DLD1 (cell line): ENCODE data around the gene HIPK2.

Source experiments
- in situ Hi-C: cut with HindIII; loops from 2 replicates; pipeline ENCODE4 v1.10.0; 2017; ENCODE audit warnings: low sequenced_read_pairs

Gene HIPK2

GRCh38 chr7:139576179-139576973, 201.4 kb downstream of the HIPK2 start:
- in situ Hi-C loops, result no loop called here

GRCh38 chr7:139575338-139575680, 202.5 kb downstream of the HIPK2 start:
- in situ Hi-C loops, result no loop called here

GRCh38 chr7:139574618-139575337, 203.0 kb downstream of the HIPK2 start:
- in situ Hi-C loops, result no loop called here

GRCh38 chr7:139573871-139574270, 203.9 kb downstream of the HIPK2 start:
- in situ Hi-C loops, result no loop called here

- in situ Hi-C loops, result no loop called here
Observed at GRCh38 chr7:139572704-139573385, 205.0 kb downstream of the HIPK2 start.

GRCh38 chr7:139572071-139572470, 205.7 kb downstream of the HIPK2 start:
- in situ Hi-C loops, result no loop called here

GRCh38 chr7:139571651-139572050, 206.1 kb downstream of the HIPK2 start:
- in situ Hi-C loops, result no loop called here

GRCh38 chr7:139571190-139571589, 206.6 kb downstream of the HIPK2 start:
- in situ Hi-C loops, result no loop called here

- in situ Hi-C loops, result no loop called here
Observed at GRCh38 chr7:139570626-139571025, 207.2 kb downstream of the HIPK2 start.

GRCh38 chr7:139570119-139570518, 207.7 kb downstream of the HIPK2 start:
- in situ Hi-C loops, result no loop called here

- in situ Hi-C loops, result loop anchor here (10.0 kb wide), 1 partner anchor 74 kb away; no protein-coding TSS in a partner anchor
Observed at GRCh38 chr7:139568813-139569490, 208.8 kb downstream of the HIPK2 start.

GRCh38 chr7:139568346-139568675, 209.5 kb downstream of the HIPK2 start:
- in situ Hi-C loops, result loop anchor here (10.0 kb wide), 1 partner anchor 74 kb away; no protein-coding TSS in a partner anchor

GRCh38 chr7:139567647-139568345, 210.0 kb downstream of the HIPK2 start:
- in situ Hi-C loops, result loop anchor here (10.0 kb wide), 1 partner anchor 73 kb away; no protein-coding TSS in a partner anchor

GRCh38 chr7:139566736-139567646, 210.8 kb downstream of the HIPK2 start:
- in situ Hi-C loops, result loop anchor here (10.0 kb wide), 1 partner anchor 72 kb away; no protein-coding TSS in a partner anchor

- in situ Hi-C loops, result loop anchor here (10.0 kb wide), 1 partner anchor 71 kb away; no protein-coding TSS in a partner anchor
Observed at GRCh38 chr7:139566075-139566474, 211.7 kb downstream of the HIPK2 start.

GRCh38 chr7:139563856-139564255, 213.9 kb downstream of the HIPK2 start:
- in situ Hi-C loops, result loop anchor here (5.0 to 10.0 kb wide), 2 partner anchors 38 to 69 kb away; no protein-coding TSS in a partner anchor

GRCh38 chr7:139562961-139563565, 214.7 kb downstream of the HIPK2 start:
- in situ Hi-C loops, result loop anchor here (5.0 to 10.0 kb wide), 2 partner anchors 39 to 68 kb away; no protein-coding TSS in a partner anchor

- in situ Hi-C loops, result loop anchor here (5.0 to 10.0 kb wide), 2 partner anchors 40 to 68 kb away; no protein-coding TSS in a partner anchor
Observed at GRCh38 chr7:139562491-139562890, 215.3 kb downstream of the HIPK2 start.
